GM18498 (cell line): ENCODE results near the gene ZNF644.
"Not testable (repeated sequence)": the region's sequence is repeated elsewhere in the genome, so short reads cannot be mapped to it uniquely, and the experiment has no call there.

Experiments used
- ATAC-seq: cut with Tn5 transposase; IDR thresholded peaks from one replicate; pipeline ENCODE4 v1.9.1; 2021; ENCODE audit warnings: mild to moderate bottlenecking, moderate library complexity; ENCODE audit not compliant: unreplicated experiment

ZNF644 gene

GRCh38 chr1:91021686-91022517, at the start of gene ZNF644:
TSS of gene ZNF644 (minus strand) at chr1:91022035. CDS start at chr1:90982353, 39,682 bp downstream.
- peak; percentile 83 for ATAC-seq

- no peak for ATAC-seq
Observed at GRCh38 chr1:91070298-91070697, 48.5 kb upstream of the ZNF644 start.

- no peak for ATAC-seq
Observed at GRCh38 chr1:91066538-91066937, 44.7 kb upstream of the ZNF644 start.

GRCh38 chr1:91065337-91065736, 43.5 kb upstream of the ZNF644 start:
- no peak for ATAC-seq

GRCh38 chr1:91063403-91063802, 41.6 kb upstream of the ZNF644 start:
- ATAC-seq: not testable (repeated sequence)

GRCh38 chr1:91059157-91059556, 37.3 kb upstream of the ZNF644 start:
- no peak for ATAC-seq

- no peak for ATAC-seq
Observed at GRCh38 chr1:91057784-91058183, 35.9 kb upstream of the ZNF644 start.

GRCh38 chr1:91054780-91055481, 33.1 kb upstream of the ZNF644 start:
- peak; percentile 90 for ATAC-seq

GRCh38 chr1:91053630-91054029, 31.8 kb upstream of the ZNF644 start:
- ATAC-seq: no peak

GRCh38 chr1:91049551-91049950, 27.7 kb upstream of the ZNF644 start:
- ATAC-seq: not testable (repeated sequence)

- no peak for ATAC-seq
Observed at GRCh38 chr1:91046766-91047165, 24.9 kb upstream of the ZNF644 start.

- ATAC-seq: no peak
Observed at GRCh38 chr1:91045284-91045683, 23.4 kb upstream of the ZNF644 start.

GRCh38 chr1:91044776-91045175, 22.9 kb upstream of the ZNF644 start:
- not testable (repeated sequence) for ATAC-seq

- ATAC-seq: not testable (repeated sequence)
Observed at GRCh38 chr1:91042372-91042771, 20.5 kb upstream of the ZNF644 start.

- ATAC-seq: no peak
Observed at GRCh38 chr1:91038582-91038981, 16.7 kb upstream of the ZNF644 start.

GRCh38 chr1:91036894-91037829, 15.3 kb upstream of the ZNF644 start:
- ATAC-seq: no peak

- no peak for ATAC-seq
Observed at GRCh38 chr1:91032349-91032748, 10.5 kb upstream of the ZNF644 start.

GRCh38 chr1:91031081-91031480, 9.2 kb upstream of the ZNF644 start:
- ATAC-seq: no peak

- no peak for ATAC-seq
Observed at GRCh38 chr1:91026777-91027176, 4.9 kb upstream of the ZNF644 start.

GRCh38 chr1:91026320-91026719, 4.5 kb upstream of the ZNF644 start:
- ATAC-seq: no peak
